Vagina (tissue), 2 donors: Measurements from ENCODE around the gene TNIP2. TPM values are rescaled to one million over a fixed set of nuclear protein-coding genes. Genes with fewer than 3 reads are reported as not detected.

Experiments used
- DNase-seq, 2 donors: peaks; one replicate each; pipeline ENCODE4 v3.0.0-alpha.2; 2017; ENCODE audit errors: extremely low spot score in 2 of 2
- H3K27ac ChIP-seq: fragments of 200-600 bp; sonication (generic); one replicate; pipeline ENCODE4 v1.5.1; 2019
- H3K27me3 ChIP-seq: fragments of 200-600 bp; sonication (generic); one replicate; pipeline ENCODE4 v1.5.1; 2019
- H3K36me3 ChIP-seq, 2 donors: fragments of 200-600 bp; sonication (generic); one replicate each; pipeline ENCODE4 v1.5.1; 2017 to 2019
- H3K4me1 ChIP-seq: fragments of 200-600 bp; sonication (generic); one replicate; pipeline ENCODE4 v1.5.1; 2019
- H3K4me3 ChIP-seq, 2 donors: fragments of 200-600 bp; sonication (generic); 1 replicate in 1 of 2; 2 replicates in 1 of 2; pipeline ENCODE4 v1.5.1; 2016 to 2019
- H3K9me3 ChIP-seq: fragments of 200-600 bp; sonication (generic); one replicate; pipeline ENCODE4 v1.5.1; 2019
- POLR2A ChIP-seq, 2 donors: fragments of 450-650 bp; IDR thresholded peaks; one replicate each; pipeline ENCODE4 v1.6.1; 2017; ENCODE audit warnings: antibody characterized with exemption in 2 of 2, mild to moderate bottlenecking in 2 of 2, moderate library complexity in 2 of 2
- POLR2AphosphoS5 ChIP-seq, 2 donors: sonication (generic); formaldehyde crosslinking; IDR thresholded peaks; one replicate each; pipeline ENCODE4 v1.9.0; 2017; ENCODE audit warnings: antibody characterized with exemption in 2 of 2, mild to moderate bottlenecking in 2 of 2, low read depth in 1 of 2; ENCODE audit not compliant: insufficient read depth in 1 of 2
- intact Hi-C: fragments of 100-400 bp; cut with DNase I; formaldehyde crosslinking; loops from one replicate; pipeline ENCODE4 v1.15.1; 2023
- total RNA-seq: library from RNA; depleted of rRNA; stranded (reverse); fragments of >200 nt; gene quantifications from one replicate; pipeline ENCODE4 v1.2.3, GENCODE V29; 2016
- TF ChIP-seq, protein P1 (sequence below), 3 experiments: fragments of 450-650 bp in 2 of 3; fragments of 200-600 bp in 1 of 3; sonication (generic) in 1 of 3; IDR thresholded peaks; one replicate each; pipeline ENCODE4 v1.5.1; 2017 to 2019; ENCODE audit warnings: antibody characterized with exemption in 3 of 3, mild to moderate bottlenecking in 2 of 3, moderate library complexity in 2 of 3

TNIP2 gene
- total RNA-seq, 1 donor from 2014 or later = 57.0 TPM

DNA sequence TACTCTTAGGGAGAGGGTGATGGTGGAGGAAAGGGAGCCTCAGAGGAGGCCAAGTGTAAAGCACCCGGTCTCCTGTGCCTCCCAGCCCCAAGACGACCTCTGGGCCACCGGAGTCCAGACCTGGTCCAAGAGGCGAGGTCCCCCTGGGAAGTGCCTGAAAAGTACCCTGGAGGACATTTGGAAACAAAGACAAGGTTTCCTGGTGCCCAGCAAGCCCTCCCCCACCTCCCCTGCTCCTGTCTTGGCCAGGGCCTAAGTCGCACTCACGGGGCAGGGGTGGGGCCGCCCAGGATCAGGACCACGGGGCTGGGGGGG is 36.2 kb upstream of the TNIP2 start:
- Histone ChIP-seq H3K9me3 (no peaks in the 10 kb centered on the region), H3K4me1 (peaks cover 54% of the 10 kb centered on the region)
- intact Hi-C loops = no loop called here

DNA sequence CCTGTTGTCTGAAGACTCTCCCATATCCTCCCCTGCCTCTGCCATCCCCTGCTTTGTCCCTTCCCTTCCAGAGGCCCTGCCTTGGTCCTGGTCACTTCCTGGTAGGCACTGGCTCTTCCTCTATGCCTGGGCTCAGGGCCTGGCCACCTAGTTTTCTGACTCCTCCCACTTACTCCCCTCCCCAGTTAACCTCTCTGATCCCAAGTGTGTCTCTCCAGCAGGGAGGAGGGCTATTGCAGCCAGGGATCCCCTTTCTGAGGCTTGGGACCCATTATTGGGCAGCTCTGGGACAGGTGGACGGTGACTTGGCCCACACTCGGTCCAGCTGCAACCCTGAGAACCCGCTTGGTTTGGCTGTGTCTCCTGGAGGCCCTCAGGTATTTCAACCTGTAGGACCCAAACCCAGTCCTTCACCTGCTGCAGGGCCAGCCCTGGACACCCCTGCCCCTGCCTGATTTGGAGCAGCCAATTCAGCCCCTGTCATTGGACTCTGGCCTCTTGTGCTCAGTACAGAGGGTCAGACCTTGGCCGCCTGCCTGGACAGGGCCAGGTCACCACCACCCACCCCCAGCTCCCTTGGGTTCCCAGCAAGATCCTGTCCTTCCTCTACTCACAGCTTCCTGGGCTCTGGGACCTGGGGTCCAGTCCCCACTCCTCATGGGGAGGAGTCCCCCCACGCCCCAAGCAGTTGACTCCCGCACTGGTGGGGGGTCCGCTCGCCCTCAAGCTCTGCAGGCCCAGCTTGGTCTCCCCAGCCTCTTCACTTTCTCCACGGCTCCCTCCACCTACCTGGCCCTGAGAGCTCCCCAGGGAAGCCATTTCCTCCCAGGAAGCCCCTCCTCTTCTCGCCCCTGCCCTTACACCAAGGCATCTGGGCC is 35.6 kb upstream of the TNIP2 start:
- intact Hi-C loops = no loop called here
- no peaks in the 10 kb centered on the region for H3K27me3 ChIP-seq
- H3K9me3 ChIP-seq = no peaks in the 10 kb centered on the region
- H3K4me1 ChIP-seq = peaks cover 54% of the 10 kb centered on the region
- DNase-seq = peak in 1 of 2 donors; percentile 85
- H3K4me3 ChIP-seq = no peak overlapping the region
- TF ChIP-seq, protein P1, sequence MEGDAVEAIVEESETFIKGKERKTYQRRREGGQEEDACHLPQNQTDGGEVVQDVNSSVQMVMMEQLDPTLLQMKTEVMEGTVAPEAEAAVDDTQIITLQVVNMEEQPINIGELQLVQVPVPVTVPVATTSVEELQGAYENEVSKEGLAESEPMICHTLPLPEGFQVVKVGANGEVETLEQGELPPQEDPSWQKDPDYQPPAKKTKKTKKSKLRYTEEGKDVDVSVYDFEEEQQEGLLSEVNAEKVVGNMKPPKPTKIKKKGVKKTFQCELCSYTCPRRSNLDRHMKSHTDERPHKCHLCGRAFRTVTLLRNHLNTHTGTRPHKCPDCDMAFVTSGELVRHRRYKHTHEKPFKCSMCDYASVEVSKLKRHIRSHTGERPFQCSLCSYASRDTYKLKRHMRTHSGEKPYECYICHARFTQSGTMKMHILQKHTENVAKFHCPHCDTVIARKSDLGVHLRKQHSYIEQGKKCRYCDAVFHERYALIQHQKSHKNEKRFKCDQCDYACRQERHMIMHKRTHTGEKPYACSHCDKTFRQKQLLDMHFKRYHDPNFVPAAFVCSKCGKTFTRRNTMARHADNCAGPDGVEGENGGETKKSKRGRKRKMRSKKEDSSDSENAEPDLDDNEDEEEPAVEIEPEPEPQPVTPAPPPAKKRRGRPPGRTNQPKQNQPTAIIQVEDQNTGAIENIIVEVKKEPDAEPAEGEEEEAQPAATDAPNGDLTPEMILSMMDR (IDR thresholded peaks at IDR 0.05) = no peak
- TF ChIP-seq POLR2A (IDR thresholded peaks at IDR 0.05) (no peak), POLR2AphosphoS5 (IDR thresholded peaks at IDR 0.05; ENCODE audit: insufficient read depth in 1 of 2, low read depth in 1 of 2) (no peak)
- H3K36me3 ChIP-seq = no peaks in the 10 kb centered on the region
- peak overlapping the region; percentile 34 for H3K27ac ChIP-seq

More for the DNA sequence above, 36.2 kb upstream of the TNIP2 start:
- H3K27ac ChIP-seq = peak overlapping the region; percentile 34
- no peak overlapping the region for H3K4me3 ChIP-seq
- no peaks in the 10 kb centered on the region for H3K27me3 ChIP-seq
- H3K36me3 ChIP-seq = no peaks in the 10 kb centered on the region
- DNase-seq = no peak
- TF ChIP-seq POLR2AphosphoS5 (IDR thresholded peaks at IDR 0.05; ENCODE audit: insufficient read depth in 1 of 2, low read depth in 1 of 2) (no peak), POLR2A (IDR thresholded peaks at IDR 0.05) (no peak)
- TF ChIP-seq, protein P1 (IDR thresholded peaks at IDR 0.05) = no peak

DNA sequence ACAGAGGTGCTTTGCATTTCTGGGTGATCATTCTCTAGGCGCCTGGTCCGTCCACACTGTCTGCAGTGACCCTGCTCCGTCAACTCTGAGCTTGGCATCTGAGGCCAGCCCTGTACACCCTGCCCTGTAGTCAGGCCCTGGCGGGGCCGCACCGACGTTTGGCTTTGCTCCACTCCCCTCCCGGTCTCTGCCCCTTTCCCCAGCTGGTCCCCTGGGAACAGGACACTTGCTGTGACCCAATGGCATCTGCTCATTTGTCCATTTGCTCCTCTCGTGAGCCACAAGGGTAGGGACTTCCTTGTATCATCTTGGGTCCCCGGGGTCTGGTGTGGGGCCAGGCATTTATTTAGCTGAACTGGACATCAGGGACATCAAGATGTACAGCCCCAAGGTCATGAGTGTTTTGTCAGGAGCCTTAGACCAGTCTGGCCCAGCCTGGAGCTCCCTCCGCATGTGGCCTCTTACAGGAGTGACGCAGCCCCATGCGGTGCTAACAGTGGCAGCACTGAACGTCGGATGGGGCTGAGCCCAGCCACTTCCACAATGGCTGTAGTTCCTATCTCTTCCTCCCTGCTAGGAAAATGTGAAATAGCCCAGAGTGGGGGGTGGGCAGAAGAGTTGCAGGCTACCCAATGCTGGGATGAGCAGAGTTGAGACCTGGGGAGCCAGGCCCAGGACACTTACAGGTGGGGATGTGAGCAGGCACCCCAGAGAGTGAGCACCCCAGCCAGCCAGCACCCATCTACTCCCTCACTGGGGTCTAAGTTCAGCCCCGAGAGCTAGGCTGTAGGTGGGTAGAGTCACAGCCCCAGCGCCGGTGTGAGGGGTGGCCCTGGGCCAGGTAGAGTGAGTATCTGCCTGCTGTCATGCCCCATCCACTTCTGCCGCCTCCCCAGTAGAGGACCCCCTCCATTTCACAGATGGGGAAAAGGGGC is 34.7 kb upstream of the TNIP2 start:
- no peak overlapping the region for H3K27ac ChIP-seq
- no peaks in the 10 kb centered on the region for H3K9me3 ChIP-seq
- intact Hi-C loops = no loop called here
- H3K27me3 ChIP-seq = no peaks in the 10 kb centered on the region
- H3K36me3 ChIP-seq = no peaks in the 10 kb centered on the region
- DNase-seq = no peak
- H3K4me1 ChIP-seq = peaks cover 51% of the 10 kb centered on the region
- no peak overlapping the region for H3K4me3 ChIP-seq
- TF ChIP-seq, protein P1 (IDR thresholded peaks at IDR 0.05) = no peak
- TF ChIP-seq POLR2A (IDR thresholded peaks at IDR 0.05) = no peak
- no peak for TF ChIP-seq POLR2AphosphoS5 (IDR thresholded peaks at IDR 0.05; ENCODE audit: insufficient read depth in 1 of 2, low read depth in 1 of 2)

DNA sequence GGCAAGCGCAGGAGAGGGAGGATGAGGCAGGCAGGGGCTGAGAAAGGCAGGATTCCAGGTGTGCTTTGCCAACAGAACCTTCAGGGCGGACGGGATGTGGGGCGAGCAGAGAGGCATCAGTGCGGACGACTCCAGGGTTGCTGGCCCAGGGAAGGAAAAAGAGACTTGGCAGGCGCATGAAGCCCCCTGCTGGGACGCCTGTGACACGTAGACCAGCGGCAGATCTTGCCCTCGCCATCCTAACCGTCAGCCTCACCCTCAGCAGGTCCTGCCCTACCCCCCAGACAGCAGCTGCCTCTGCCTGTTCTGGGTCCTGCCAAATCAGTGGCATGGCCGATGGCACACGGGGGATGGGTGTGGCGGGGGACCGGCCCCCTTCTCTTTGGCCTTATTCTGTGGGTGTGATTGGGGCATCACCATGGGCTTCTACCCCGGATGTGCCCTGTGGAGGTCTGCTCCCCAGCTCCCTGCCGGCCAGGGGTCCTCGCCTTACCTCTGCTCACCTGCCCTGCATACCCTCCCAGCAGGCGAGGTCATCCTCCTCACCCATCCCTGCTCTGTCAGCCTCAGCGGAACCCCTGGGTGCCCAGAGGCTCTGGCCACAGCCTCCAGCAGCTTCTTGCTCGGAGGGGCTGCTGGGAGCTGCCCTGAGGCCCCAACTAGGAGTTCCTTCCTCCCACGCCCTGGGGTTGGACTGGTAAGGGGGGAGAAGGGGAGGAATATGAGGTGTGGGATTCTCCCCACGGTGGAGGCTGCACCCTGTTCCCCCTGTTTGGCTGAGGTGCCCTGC is 33.9 kb upstream of the TNIP2 start:
- TF ChIP-seq POLR2AphosphoS5 (IDR thresholded peaks at IDR 0.05; ENCODE audit: insufficient read depth in 1 of 2, low read depth in 1 of 2) (no peak), POLR2A (IDR thresholded peaks at IDR 0.05) (no peak)
- TF ChIP-seq, protein P1 (IDR thresholded peaks at IDR 0.05) = no peak
- H3K4me1 ChIP-seq = peaks cover 42% of the 10 kb centered on the region
- no peak overlapping the region for H3K4me3 ChIP-seq
- intact Hi-C loops = no loop called here
- H3K36me3 ChIP-seq = no peaks in the 10 kb centered on the region
- no peaks in the 10 kb centered on the region for H3K27me3 ChIP-seq
- no peak overlapping the region for H3K27ac ChIP-seq
- DNase-seq = no peak
- no peaks in the 10 kb centered on the region for H3K9me3 ChIP-seq
